KMS-11 (cell line): ENCODE results near the gene ATRNL1.

ENCODE experiments used
- H2AFZ ChIP-seq: fragments of 200-600 bp; sonication (generic); 2 replicates; pipeline ENCODE4 v1.6.1; 2016; ENCODE audit warnings: antibody characterized with exemption, mixed run types, low read depth
- H3K27ac ChIP-seq: fragments of 200-600 bp; sonication (generic); 2 replicates; pipeline ENCODE4 v1.6.1; 2016; ENCODE audit warnings: mild to moderate bottlenecking, mixed run types
- H3K27me3 ChIP-seq: fragments of 200-600 bp; sonication (generic); 2 replicates; pipeline ENCODE4 v1.6.1; 2017; ENCODE audit warnings: mild to moderate bottlenecking, low read depth, mixed run types, moderate library complexity; ENCODE audit not compliant: insufficient read depth
- H3K36me3 ChIP-seq: fragments of 200-600 bp; sonication (generic); 2 replicates; pipeline ENCODE4 v1.6.1; 2017; ENCODE audit warnings: mild to moderate bottlenecking, mixed run types; ENCODE audit not compliant: insufficient read depth
- H3K4me1 ChIP-seq: fragments of 200-600 bp; sonication (generic); 2 replicates; pipeline ENCODE4 v1.6.1; 2016; ENCODE audit warnings: mild to moderate bottlenecking, low read depth, mixed run types; ENCODE audit not compliant: poor library complexity, severe bottlenecking
- H3K4me2 ChIP-seq: fragments of 200-600 bp; sonication (generic); 2 replicates; pipeline ENCODE4 v1.7.0; 2016; ENCODE audit warnings: mild to moderate bottlenecking, mixed run types
- H3K4me3 ChIP-seq: fragments of 200-600 bp; sonication (generic); IDR thresholded peaks from 2 replicates; pipeline ENCODE4 v1.6.1; 2017; ENCODE audit warnings: low read depth, low read length, mixed read lengths; ENCODE audit not compliant: insufficient read depth
- H3K79me2 ChIP-seq: fragments of 200-600 bp; sonication (generic); 2 replicates; pipeline ENCODE4 v1.6.1; 2016; ENCODE audit warnings: low read depth, mixed run types; ENCODE audit not compliant: insufficient read depth
- H3K9ac ChIP-seq: fragments of 200-600 bp; sonication (generic); 2 replicates; pipeline ENCODE4 v1.6.1; 2016; ENCODE audit warnings: mild to moderate bottlenecking, mixed run types
- H4K20me1 ChIP-seq: fragments of 200-600 bp; sonication (generic); 2 replicates; pipeline ENCODE4 v1.6.1; 2016; ENCODE audit warnings: mild to moderate bottlenecking, mixed run types; ENCODE audit not compliant: insufficient read depth
- TF ChIP-seq, protein P1 (sequence below): fragments of 200-600 bp; sonication (generic); conservative IDR thresholded peaks from 2 replicates; pipeline ENCODE4 v1.6.1; 2017; ENCODE audit warnings: low read depth, mild to moderate bottlenecking, antibody characterized with exemption, low read length, moderate library complexity, mixed read lengths

The ATRNL1 gene

DNA sequence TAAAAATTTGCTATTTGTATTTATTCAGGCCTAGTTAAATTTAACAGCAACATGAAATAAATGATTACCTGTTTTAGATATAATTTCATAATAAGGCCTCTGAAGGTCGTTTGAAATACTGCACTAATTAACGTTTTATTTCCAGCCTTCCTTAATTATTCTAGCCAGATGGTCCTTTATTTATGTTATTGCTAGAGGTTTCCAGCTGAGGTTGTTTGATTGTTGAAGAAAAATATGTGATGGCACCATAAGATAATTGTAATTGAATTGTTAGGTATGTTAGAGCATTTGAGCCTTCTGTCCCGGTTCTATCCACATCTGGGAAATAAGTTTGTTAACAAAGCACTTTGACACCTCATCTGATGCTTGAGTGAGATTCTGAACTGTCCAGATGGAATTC is 556.1 kb downstream of the ATRNL1 start:
- no peaks in the 10 kb centered on the region for H3K27me3 ChIP-seq
- H4K20me1 ChIP-seq = no peaks in the 10 kb centered on the region
- H3K4me1 ChIP-seq = no peaks in the 10 kb centered on the region
- TF ChIP-seq, protein P1, sequence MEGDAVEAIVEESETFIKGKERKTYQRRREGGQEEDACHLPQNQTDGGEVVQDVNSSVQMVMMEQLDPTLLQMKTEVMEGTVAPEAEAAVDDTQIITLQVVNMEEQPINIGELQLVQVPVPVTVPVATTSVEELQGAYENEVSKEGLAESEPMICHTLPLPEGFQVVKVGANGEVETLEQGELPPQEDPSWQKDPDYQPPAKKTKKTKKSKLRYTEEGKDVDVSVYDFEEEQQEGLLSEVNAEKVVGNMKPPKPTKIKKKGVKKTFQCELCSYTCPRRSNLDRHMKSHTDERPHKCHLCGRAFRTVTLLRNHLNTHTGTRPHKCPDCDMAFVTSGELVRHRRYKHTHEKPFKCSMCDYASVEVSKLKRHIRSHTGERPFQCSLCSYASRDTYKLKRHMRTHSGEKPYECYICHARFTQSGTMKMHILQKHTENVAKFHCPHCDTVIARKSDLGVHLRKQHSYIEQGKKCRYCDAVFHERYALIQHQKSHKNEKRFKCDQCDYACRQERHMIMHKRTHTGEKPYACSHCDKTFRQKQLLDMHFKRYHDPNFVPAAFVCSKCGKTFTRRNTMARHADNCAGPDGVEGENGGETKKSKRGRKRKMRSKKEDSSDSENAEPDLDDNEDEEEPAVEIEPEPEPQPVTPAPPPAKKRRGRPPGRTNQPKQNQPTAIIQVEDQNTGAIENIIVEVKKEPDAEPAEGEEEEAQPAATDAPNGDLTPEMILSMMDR = no peak
- no peaks in the 10 kb centered on the region for H3K79me2 ChIP-seq
- H2AFZ ChIP-seq = no peak overlapping the region
- H3K9ac ChIP-seq = no peak overlapping the region
- H3K4me2 ChIP-seq = no peak overlapping the region
- no peak overlapping the region for H3K4me3 ChIP-seq
- H3K36me3 ChIP-seq = no peaks in the 10 kb centered on the region
- H3K27ac ChIP-seq = no peak overlapping the region

- H3K9ac ChIP-seq = no peak overlapping the region
- H3K36me3 ChIP-seq = no peaks in the 10 kb centered on the region
- H3K27me3 ChIP-seq = no peaks in the 10 kb centered on the region
- no peaks in the 10 kb centered on the region for H4K20me1 ChIP-seq
- no peak overlapping the region for H3K4me2 ChIP-seq
- H3K79me2 ChIP-seq = no peaks in the 10 kb centered on the region
- H2AFZ ChIP-seq = no peak overlapping the region
- TF ChIP-seq, protein P1 = no peak
- H3K4me1 ChIP-seq = no peaks in the 10 kb centered on the region
- no peak overlapping the region for H3K27ac ChIP-seq
- H3K4me3 ChIP-seq = no peak overlapping the region
Observed at GRCh38 chr10:115653473-115653872, 560.3 kb downstream of the ATRNL1 start.

GRCh38 chr10:115654961-115655360 is 561.8 kb downstream of the ATRNL1 start:
- Histone ChIP-seq H3K4me3 (no peak overlapping the region), H3K27ac (no peak overlapping the region), H3K27me3 (no peaks in the 10 kb centered on the region), H3K4me1 (no peaks in the 10 kb centered on the region), H3K79me2 (no peaks in the 10 kb centered on the region), H3K9ac (no peak overlapping the region), H4K20me1 (no peaks in the 10 kb centered on the region), H3K4me2 (no peak overlapping the region), H2AFZ (no peak overlapping the region), H3K36me3 (no peaks in the 10 kb centered on the region)
- TF ChIP-seq, protein P1 = no peak

DNA sequence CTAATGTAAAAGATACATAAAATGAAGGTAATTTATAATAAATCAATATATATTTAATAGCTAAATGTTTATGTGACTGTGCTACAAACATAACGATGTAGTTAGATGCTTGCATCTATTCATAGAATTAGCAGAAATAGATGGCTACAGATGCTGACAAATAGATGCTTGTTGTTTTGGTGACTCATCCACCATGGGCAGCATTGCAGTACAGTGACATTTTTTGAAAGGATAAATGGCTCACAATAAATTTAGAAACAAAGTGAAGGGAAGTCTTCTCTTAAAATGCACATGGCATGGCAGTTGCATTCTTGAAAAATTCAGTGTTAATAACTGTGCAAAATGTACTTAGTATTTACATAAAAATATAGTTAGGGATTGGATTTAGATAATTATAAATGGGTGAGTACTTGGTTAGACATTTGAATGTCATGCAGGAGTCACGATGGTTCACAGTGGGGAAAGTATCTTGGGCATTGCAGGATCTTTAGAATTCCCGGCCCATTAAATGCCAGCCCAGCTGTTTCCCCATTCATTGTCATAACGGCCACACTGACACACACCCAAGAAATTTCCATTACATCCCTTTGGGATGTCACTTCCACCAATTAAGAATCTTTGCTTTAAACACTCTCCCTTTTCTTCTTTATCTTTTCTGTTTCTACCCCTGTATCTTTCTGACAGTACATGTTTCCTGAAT is 564.1 kb downstream of the ATRNL1 start:
- Histone ChIP-seq H3K27ac (no peak overlapping the region), H3K4me1 (no peaks in the 10 kb centered on the region), H3K4me3 (no peak overlapping the region), H3K79me2 (no peaks in the 10 kb centered on the region), H3K36me3 (no peaks in the 10 kb centered on the region), H3K27me3 (no peaks in the 10 kb centered on the region), H2AFZ (no peak overlapping the region), H3K9ac (no peak overlapping the region), H4K20me1 (no peaks in the 10 kb centered on the region), H3K4me2 (no peak overlapping the region)
- TF ChIP-seq, protein P1 = no peak
